Panc1 (cell line): ENCODE results near the gene ADTRP.

ENCODE experiments used
- CTCF ChIP-seq: fragments of 450-650 bp; IDR thresholded peaks from 2 replicates; pipeline ENCODE4 v1.5.1; 2017; ENCODE audit warnings: mild to moderate bottlenecking
- SIN3A ChIP-seq: IDR thresholded peaks from 2 replicates; pipeline ENCODE4 v1.6.1; 2012; ENCODE audit warnings: low read depth, mild to moderate bottlenecking, low read length, moderate library complexity, borderline replicate concordance; ENCODE audit not compliant: insufficient read depth
- TCF7L2 ChIP-seq: IDR thresholded peaks from 2 replicates; pipeline ENCODE4 v1.6.1; 2011; ENCODE audit warnings: mild to moderate bottlenecking, low read depth, low read length, inconsistent platforms

- TF ChIP-seq CTCF (no peak), TCF7L2 (no peak), SIN3A (no peak)
Measured at GRCh38 chr6:11780097-11780428, 1.5 kb upstream of the ADTRP start.
